ENCODE data around the gene FAM98B.

DNA sequence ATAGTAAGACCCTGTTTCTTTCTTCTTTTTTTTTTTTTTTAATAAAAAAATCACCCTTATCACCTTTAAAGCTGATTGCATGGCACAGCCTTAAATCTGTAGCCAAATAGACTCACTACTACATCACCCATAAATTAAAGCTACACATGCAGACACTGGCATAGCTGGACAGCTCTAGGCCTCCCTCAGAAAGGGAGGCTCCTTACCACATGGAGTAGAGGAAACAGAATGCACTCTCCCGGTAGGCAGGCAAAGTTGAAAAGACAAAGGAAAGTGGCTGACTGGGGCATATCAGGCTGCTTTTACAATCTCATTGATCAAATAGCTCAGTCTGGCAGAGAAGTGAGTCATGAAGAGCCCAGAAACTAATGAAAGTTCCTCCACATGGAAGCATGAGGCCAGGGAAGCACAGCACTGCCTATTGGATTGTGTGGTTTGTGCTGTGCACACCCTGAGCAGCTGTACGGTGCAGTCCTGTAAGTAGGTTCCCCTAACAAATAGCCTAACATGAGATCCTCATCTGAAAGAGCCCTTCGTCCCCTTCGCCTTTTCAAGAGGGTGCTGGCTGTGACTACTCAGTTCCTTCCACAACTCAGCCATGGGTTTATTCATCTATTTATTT lies 32.7 kb upstream of the FAM98B start:
- no peak for TF ChIP-seq POLR2A (IDR thresholded peaks at IDR 0.05)
- TF ChIP-seq, protein P1, sequence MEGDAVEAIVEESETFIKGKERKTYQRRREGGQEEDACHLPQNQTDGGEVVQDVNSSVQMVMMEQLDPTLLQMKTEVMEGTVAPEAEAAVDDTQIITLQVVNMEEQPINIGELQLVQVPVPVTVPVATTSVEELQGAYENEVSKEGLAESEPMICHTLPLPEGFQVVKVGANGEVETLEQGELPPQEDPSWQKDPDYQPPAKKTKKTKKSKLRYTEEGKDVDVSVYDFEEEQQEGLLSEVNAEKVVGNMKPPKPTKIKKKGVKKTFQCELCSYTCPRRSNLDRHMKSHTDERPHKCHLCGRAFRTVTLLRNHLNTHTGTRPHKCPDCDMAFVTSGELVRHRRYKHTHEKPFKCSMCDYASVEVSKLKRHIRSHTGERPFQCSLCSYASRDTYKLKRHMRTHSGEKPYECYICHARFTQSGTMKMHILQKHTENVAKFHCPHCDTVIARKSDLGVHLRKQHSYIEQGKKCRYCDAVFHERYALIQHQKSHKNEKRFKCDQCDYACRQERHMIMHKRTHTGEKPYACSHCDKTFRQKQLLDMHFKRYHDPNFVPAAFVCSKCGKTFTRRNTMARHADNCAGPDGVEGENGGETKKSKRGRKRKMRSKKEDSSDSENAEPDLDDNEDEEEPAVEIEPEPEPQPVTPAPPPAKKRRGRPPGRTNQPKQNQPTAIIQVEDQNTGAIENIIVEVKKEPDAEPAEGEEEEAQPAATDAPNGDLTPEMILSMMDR (IDR thresholded peaks at IDR 0.05) = no peak
